HEK293 (cell line): Measurements from ENCODE around the gene TNFRSF8.

Experiments used
- BCL11B ChIP-seq: fragments of 450-650 bp; formaldehyde crosslinking; IDR thresholded peaks from 2 replicates; pipeline ENCODE4 v1.5.1; 2016; ENCODE audit warnings: low read depth, missing biosample characterization, missing genetic modification characterization
- SALL2 ChIP-seq: fragments of 450-650 bp; formaldehyde crosslinking; IDR thresholded peaks from 2 replicates; pipeline ENCODE4 v1.5.0; 2017; ENCODE audit warnings: missing biosample characterization, mild to moderate bottlenecking, missing genetic modification characterization, borderline replicate concordance
- TCF7L2 ChIP-seq: IDR thresholded peaks from 2 replicates; pipeline ENCODE4 v1.6.1; 2011; ENCODE audit warnings: low read depth, mild to moderate bottlenecking, inconsistent platforms, low read length, moderate library complexity, borderline replicate concordance
- YY1 ChIP-seq: fragments of 450-650 bp; formaldehyde crosslinking; IDR thresholded peaks from 2 replicates; pipeline ENCODE4 v1.5.1; 2018; ENCODE audit warnings: missing biosample characterization, missing genetic modification characterization
- ZNF140 ChIP-seq: fragments of 450-650 bp; formaldehyde crosslinking; IDR thresholded peaks from 2 replicates; pipeline ENCODE4 v1.5.1; 2016; ENCODE audit warnings: missing biosample characterization, missing genetic modification characterization
- ZNF571 ChIP-seq: fragments of 450-650 bp; formaldehyde crosslinking; IDR thresholded peaks from 2 replicates; pipeline ENCODE4 v1.5.0; 2017; ENCODE audit warnings: missing biosample characterization, missing genetic modification characterization
- TF ChIP-seq, protein P1 (sequence below): fragments of 450-650 bp; formaldehyde crosslinking; IDR thresholded peaks from 2 replicates; pipeline ENCODE4 v1.5.1; 2016; ENCODE audit warnings: missing biosample characterization, missing genetic modification characterization

GRCh38 chr1:12071892-12072291 lies 8.8 kb downstream of the TNFRSF8 start:
- TF ChIP-seq, protein P1, sequence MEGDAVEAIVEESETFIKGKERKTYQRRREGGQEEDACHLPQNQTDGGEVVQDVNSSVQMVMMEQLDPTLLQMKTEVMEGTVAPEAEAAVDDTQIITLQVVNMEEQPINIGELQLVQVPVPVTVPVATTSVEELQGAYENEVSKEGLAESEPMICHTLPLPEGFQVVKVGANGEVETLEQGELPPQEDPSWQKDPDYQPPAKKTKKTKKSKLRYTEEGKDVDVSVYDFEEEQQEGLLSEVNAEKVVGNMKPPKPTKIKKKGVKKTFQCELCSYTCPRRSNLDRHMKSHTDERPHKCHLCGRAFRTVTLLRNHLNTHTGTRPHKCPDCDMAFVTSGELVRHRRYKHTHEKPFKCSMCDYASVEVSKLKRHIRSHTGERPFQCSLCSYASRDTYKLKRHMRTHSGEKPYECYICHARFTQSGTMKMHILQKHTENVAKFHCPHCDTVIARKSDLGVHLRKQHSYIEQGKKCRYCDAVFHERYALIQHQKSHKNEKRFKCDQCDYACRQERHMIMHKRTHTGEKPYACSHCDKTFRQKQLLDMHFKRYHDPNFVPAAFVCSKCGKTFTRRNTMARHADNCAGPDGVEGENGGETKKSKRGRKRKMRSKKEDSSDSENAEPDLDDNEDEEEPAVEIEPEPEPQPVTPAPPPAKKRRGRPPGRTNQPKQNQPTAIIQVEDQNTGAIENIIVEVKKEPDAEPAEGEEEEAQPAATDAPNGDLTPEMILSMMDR = no peak
- no peak for TF ChIP-seq BCL11B (tag by site-specific recombination)
- TF ChIP-seq TCF7L2 = no peak
- no peak for TF ChIP-seq YY1
- TF ChIP-seq SALL2 (tag by site-specific recombination) = no peak
- no peak for TF ChIP-seq ZNF140 (tag by site-specific recombination)
- no peak for TF ChIP-seq ZNF571
